GM21528 (cell line): ENCODE data around the gene MAPT.
"Not testable (repeated sequence)": the region's sequence is repeated elsewhere in the genome, so short reads cannot be mapped to it uniquely, and the experiment has no call there.

Experiments
- ATAC-seq: cut with Tn5 transposase; IDR thresholded peaks from one replicate; pipeline ENCODE4 v1.9.1; 2021; ENCODE audit warnings: mild to moderate bottlenecking, moderate library complexity; ENCODE audit not compliant: unreplicated experiment, low FRiP score

The MAPT gene

GRCh38 chr17:45861165-45861564, 33.2 kb upstream of the MAPT start:
- no peak for ATAC-seq

DNA sequence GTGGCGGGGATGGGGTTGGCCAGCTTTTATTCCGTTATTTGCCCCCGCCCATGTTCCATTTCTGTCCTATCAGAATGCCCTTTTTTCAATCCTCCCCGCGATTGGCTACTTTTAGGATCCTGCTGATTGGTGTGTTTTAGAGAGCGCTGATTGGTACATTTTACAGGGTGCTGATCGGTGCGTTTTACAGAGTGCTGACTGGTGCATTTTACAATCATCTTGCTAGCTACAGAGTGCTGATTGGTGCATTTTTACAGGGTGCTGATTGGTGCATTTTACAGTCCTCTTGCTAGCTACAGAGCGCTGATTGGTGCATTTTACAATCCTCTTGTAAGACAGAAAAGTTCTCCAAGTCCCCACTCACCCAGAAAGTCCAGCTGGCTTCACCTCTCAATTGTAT, 32.2 kb upstream of the MAPT start:
- not testable (repeated sequence) for ATAC-seq

GRCh38 chr17:45863857-45864654, 30.3 kb upstream of the MAPT start:
- ATAC-seq, result no peak

DNA sequence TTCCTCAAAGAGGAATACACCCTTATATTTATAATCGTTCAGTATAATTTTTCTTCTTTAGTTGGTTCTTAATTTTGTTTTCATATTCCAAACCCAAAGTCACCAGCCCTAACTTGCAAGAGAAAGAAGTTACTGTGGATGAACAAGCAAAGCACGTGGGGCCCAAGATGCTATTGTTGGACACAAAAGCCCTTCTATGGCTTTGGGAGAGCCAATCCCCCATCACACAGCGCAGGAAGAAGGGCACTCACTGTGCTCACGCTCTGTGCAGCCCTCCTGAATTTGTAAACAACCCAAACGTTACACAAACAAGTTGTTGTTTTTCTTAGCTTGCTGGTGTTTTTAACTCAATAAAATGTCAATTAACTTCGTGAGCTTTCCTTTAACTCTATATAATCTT, 27.2 kb upstream of the MAPT start:
- no peak for ATAC-seq

- ATAC-seq, result no peak
Measured at GRCh38 chr17:45867702-45868101, 26.7 kb upstream of the MAPT start.

DNA sequence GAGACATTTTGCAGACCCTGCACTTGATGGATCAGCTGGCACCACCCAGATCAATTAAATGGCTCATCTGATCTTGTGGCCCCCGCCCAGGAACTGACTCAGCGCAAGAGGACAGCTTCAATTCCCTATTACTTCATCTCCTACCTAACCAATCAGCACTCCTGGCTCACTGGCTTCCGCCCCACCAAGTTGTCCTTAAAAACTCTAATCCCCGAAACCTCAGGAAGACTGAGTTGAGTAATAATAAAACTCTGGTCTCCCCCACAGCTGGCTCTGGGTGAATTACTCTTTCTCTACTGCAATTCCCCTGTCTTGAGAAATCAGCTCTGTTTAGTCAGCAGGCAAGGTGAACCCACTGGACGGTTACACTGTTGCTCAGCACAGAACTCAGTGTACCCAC, 26.1 kb upstream of the MAPT start:
- ATAC-seq, result no peak

DNA sequence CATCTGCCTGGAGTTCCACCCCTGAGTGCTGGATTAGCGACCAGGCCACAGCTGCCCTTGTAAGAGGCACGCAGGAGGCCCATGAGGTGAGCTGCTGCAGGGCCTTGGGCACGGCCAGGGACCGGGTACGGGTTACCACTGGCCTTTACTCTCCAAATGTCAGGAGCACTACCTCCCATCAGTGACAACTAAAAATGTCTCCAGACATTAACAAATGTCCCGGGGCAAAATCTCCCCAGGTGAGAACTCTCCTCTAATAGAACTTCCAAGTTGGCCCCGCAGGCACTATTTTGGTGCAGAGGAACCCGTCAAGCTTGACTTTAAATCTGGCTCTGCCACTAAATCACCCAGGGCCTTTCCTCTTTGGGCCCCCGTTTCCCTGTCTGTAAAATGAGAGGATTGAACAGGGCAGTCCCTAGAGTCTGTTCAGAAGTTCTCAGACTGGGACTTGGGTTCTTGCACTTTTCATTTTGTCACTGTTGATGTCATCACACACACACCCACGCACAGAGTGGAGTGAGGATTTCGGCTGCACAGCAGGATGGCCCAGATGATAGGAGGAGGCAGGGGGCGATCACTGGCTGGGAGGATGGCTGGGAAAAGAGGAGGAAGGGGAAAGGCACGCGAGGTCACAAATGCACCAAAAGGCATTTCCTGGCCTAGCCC, 24.5 kb upstream of the MAPT start:
- no peak for ATAC-seq

DNA sequence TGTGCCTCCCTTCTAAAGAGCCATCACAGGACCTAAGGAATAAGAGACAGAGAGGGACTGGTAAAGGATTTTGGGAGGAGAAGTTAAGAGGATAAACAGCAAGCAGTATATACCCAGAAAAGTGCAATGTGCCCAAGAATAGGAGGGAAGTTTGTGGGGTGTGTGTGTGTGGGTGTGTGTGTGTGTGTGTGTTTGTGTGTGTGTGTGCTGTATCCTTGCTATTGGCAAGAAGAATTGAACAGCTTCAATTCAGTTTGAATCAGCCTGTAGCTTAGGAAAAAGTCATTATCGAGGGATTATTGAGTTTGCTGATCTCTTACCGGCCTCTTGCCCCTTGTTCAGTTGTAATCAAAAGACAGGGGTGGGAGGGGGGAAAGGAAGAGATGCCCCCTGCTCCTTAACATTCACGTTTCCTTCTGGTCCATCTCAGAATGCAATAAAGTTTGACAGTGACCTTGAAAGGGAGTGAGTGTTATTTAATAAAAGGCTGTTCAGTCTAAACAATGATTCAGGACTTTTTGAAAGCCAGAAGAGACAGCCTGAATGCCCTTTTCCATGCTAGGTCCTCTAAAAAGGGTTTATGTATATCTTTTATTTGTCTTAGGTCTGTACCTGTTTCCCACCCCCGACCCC, 23.9 kb upstream of the MAPT start:
- no peak for ATAC-seq

GRCh38 chr17:45871718-45872117, 22.6 kb upstream of the MAPT start:
- ATAC-seq, result no peak

GRCh38 chr17:45873728-45874127, 20.6 kb upstream of the MAPT start:
- no peak for ATAC-seq

GRCh38 chr17:45874151-45874550, 20.2 kb upstream of the MAPT start:
- ATAC-seq, result no peak

DNA sequence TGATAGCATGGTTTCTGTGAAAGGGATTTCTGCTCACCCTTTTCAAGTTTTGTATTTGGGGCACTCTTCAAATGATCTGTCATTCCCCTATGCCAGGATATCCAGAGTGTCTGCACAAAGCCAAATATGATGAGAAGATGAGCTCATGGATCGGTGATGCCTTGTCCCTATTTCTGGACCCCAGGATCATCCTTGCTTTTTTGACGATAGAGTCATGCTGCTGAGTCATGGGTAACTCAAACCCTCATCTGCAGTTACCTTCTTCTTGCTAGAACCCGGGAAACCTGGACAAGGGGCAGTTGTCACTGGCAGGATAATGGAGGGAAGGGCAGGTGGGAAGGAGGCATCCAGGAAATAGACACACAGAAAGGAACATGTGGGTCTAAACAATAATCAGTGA, 17.8 kb upstream of the MAPT start:
- no peak for ATAC-seq

DNA sequence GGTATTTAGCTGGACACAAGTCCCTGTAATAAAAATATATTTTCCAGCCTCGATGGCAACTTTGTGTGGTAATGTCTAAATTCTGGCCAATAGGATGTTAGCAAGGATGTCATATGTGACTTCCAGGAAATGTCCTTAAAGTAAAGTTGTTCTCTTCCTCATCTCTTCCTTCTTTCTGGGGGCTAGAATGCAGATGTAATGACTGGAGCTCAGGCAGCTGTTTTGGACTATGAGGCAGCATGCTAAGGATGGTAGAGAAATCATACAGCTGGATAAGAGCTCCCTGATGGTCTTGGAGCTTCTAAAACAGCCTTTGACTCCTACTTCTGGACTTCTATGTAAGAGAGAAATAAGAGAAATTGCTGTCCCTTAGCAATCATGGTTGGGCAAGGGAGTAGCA, 16.9 kb upstream of the MAPT start:
- no peak for ATAC-seq

DNA sequence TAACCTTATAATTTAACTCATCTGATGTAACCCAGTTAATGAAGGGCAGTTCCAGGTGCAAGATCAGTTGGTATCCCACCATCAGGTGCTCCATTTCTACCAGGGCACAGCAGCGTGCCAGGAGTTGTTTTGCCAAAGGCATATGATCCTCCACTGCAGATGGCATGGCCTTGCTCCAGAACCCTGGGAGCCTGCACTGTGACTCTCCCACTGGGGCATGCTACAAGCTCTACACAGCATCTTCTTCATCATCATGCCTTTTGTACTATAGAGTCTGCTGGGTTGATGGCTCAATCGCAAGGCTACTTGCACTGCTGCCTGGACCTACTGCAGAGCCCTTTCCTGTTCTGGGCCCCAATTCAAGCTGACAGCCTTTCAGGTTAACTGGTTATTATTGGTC, 11.3 kb upstream of the MAPT start:
- ATAC-seq, result no peak

DNA sequence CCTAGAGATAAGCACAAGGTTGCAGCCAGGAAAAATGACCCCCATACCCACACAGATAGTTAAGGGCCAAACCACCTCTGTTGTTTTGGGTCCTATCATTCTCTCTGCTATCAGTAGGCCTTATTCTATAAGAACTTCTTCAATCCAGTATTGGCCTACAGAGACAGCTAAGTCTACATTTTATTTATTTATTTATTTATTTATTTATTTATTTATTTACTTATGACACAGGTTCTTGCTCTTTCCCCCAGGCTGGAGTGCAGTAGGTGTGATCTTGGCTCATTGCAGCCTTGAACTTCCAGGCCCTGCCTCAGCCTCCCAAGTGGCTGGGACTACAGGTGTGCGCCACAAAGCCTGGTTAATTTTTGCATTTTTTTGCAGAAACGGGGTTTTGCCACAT, 7.5 kb upstream of the MAPT start:
- ATAC-seq, result no peak

DNA sequence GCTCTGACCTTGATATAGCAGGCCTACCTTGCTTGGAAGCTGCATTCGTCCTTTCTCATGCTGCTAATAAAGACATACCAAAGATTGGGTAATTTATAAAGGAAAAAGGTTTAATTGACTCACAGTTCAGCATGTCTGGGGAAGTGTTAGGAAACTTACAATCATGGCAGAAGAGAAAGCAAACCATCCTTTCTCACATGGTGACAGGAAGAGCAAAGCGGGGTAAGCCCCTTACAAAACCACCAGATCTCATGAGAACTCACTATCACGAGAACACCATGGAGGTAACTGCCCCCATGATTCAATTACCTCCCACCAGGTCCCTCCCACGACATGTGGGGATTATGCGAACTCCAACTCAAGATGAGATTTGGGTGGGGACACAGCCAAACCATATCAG, 6.0 kb upstream of the MAPT start:
- no peak for ATAC-seq

GRCh38 chr17:45889579-45889978, 4.8 kb upstream of the MAPT start:
- no peak for ATAC-seq

DNA sequence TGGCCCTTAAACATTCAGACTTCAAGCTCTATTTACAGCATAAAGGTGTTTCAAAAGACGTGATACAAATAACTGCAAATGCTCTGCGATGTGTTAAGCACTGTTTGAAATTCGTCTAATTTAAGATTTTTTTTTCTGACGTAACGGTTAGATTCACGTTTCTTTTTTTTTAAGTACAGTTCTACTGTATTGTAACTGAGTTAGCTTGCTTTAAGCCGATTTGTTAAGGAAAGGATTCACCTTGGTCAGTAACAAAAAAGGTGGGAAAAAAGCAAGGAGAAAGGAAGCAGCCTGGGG, 681 bp upstream of the MAPT start:
- no peak for ATAC-seq

DNA sequence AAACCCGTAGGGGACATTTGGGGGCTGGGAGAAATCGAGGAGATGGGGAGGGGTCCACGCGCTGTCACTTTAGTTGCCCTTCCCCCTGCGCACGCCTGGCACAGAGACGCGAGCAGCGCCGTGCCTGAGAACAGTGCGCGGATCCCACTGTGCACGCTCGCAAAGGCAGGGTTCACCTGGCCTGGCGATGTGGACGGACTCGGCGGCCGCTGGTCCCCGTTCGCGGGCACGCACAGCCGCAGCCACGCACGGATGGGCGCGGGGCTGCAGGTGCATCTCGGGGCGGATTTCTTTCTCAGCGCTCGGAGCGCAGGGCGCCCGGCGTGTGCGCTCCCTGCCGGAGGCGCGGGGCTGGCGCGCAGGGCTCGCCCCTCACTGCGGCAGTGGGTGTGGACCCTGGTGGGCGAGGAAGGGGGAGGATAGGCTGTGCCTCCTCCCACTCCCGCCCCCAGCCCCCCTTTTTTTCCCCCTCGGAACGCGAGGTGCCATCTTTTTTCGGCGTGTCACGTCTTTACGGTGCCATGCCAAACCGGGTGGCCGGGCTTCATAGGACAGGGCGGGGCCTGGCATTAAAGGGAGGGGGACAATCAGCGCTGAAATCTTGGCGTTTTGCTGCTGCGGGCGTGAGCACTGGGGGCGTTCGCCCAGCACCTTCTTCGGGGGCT, 1.1 kb downstream of the MAPT start:
- no peak for ATAC-seq

DNA sequence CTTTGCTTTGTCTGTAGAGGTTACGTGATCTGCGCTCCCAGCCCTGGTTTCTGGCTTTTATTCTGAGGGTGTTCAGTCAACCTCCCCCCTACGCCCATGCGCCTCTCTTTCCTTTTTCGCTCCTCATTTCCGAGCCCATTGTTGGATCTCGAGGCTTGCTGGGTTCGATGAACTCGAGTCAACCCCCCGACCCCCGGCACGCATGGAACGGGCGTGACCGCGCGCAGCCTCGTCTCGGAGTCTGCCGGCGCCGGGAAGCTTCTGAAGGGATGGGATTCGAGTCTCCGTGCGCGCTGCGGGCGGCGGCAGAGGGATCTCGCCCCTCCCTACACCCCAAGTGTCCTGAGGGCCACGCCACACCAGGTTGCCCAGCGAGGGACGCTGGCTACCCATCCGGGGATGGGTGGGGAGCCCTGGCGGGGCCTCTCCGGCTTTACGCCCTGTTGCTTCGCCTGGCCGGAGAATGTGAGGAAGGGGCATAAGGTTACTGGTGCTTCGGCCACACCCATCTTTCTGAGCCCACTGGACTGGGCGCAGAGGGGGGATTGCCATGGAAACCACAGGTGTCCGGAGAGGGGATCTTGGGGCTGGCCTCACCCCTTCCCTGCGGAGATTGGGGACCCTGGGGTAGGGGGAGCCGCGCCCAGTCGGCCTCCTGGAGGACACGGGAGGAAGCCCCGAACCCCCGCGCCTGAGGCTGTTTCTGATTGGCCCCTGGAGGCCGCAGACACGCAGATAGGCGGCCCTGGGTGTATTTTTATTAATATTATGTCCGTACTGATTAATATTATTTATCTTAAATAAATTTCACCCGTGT, 1.8 kb downstream of the MAPT start:
- no peak for ATAC-seq
